Tibial nerve (tissue), 4 donors: Measurements from ENCODE around the gene EIF2AK2. TPM values are rescaled to one million over a fixed set of nuclear protein-coding genes. Genes with fewer than 3 reads are reported as not detected.
A peak's percentile ranks its signal among the peaks of the same experiment; 100 is the strongest.
"Not testable (repeated sequence)": the region's sequence is repeated elsewhere in the genome, so short reads cannot be mapped to it uniquely, and the experiment has no call there.

Source experiments
- DNase-seq, 2 donors: peaks; one replicate each; pipeline ENCODE4 v3.0.0-alpha.2; 2019; ENCODE audit warnings: low spot score in 2 of 2
- H3K27ac ChIP-seq, 4 donors: fragments of 200-600 bp; sonication (generic) in 3 of 4; one replicate each; pipeline ENCODE4 v1.5.1; 2017 to 2019; ENCODE audit warnings: mild to moderate bottlenecking in 1 of 4
- H3K27me3 ChIP-seq, 2 donors: fragments of 200-600 bp; sonication (generic) in 1 of 2; one replicate each; pipeline versions ENCODE4 v1.5.1 to v1.6.0; 2017 to 2019
- H3K36me3 ChIP-seq, 3 donors: fragments of 200-600 bp; sonication (generic); one replicate each; pipeline ENCODE4 v1.5.1; 2018 to 2019
- H3K4me1 ChIP-seq, 4 donors: fragments of 200-600 bp; sonication (generic) in 3 of 4; one replicate each; pipeline ENCODE4 v1.5.1; 2017 to 2019
- H3K4me3 ChIP-seq, 4 donors: fragments of 200-600 bp; sonication (generic) in 3 of 4; one replicate each; pipeline ENCODE4 v1.5.1; 2017 to 2019; ENCODE audit warnings: mild to moderate bottlenecking in 1 of 4, moderate library complexity in 1 of 4
- H3K9me3 ChIP-seq, 4 donors: fragments of 200-600 bp; sonication (generic) in 3 of 4; one replicate each; pipeline ENCODE4 v1.5.1; 2017 to 2019
- CTCF ChIP-seq, 5 experiments: fragments of 200-600 bp in 3 of 5; fragments of 450-650 bp in 2 of 5; sonication (generic) in 3 of 5; IDR thresholded peaks; one replicate each; pipeline ENCODE4 v1.5.1; 2016 to 2019; ENCODE audit warnings: antibody characterized with exemption in 5 of 5, mild to moderate bottlenecking in 3 of 5, moderate library complexity in 2 of 5
- EP300 ChIP-seq, 2 donors: sonication (generic); formaldehyde crosslinking; IDR thresholded peaks; one replicate each; pipeline ENCODE4 v1.6.1; 2017; ENCODE audit warnings: antibody characterized with exemption in 2 of 2, mild to moderate bottlenecking in 1 of 2
- POLR2A ChIP-seq, 2 donors: fragments of 450-650 bp; IDR thresholded peaks; one replicate each; pipeline ENCODE4 v1.6.1; 2017; ENCODE audit warnings: antibody characterized with exemption in 2 of 2, mild to moderate bottlenecking in 2 of 2, moderate library complexity in 2 of 2
- WGBS, 2 donors: methylation state at CpG; one replicate each; pipeline ENCODE4 v1.1.5; 2018; 5-methylcytosine and 5-hydroxymethylcytosine counted together
- total RNA-seq, 4 donors: library from RNA; depleted of rRNA; stranded (reverse); fragments of >200 nt; gene quantifications; one replicate each; pipeline ENCODE4 v1.1.0, GENCODE V29; 2016

EIF2AK2 gene
- 10 to 100 TPM; 21.6 to 36.0 (median 25.7) TPM for total RNA-seq

DNA sequence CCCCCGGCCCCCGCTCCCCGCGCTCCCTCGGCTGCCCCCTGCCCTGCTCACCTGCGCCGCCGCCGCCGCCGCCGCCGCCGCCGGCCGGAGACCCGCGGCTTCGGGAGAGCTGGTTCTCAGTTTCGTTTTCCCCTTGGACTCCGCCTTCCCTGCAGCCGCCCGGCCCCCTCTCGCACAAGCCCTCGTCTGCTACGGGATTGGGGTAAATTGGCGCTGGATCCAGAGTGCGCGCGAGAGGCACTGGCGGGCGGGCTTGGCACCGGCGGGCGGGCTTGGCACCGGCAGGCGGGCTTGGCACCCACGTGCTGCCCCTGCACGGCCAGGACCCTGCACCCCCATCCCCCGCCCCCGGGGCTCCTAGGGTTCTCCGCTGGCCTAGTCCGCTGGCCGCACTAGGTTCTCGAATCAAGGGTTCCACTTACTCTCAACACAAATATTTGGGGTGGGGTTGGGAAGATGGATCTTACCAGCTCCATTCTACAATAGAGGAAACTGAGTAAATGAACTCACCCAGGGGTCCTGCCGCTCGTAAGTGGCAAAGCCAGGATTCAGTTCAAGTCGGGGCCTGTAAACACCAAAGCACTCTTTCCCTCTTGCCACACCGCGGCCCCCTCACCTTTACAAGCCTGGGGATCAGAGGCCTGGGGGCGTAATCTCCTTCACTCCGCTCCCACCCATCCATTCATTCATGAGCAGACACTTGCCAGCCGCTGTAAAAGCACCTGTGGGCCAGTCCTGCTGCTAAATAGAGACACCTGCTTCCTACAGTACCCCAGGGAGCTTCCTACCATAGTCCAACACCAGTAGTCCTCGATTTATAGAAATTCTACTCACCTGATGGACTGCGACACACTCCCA is at the start of gene EIF2AK2:
Gene EIF2AK2 (minus strand): TSS at position 124 of the 858 bp plus-strand sequence. CDS start 9,174 bp downstream, outside the sequence.
- TF ChIP-seq POLR2A (IDR thresholded peaks at IDR 0.05) (peak in 1 of 2 donors; percentile 34), CTCF (IDR thresholded peaks at IDR 0.05) (no peak), EP300 (IDR thresholded peaks at IDR 0.05) (peak in 1 of 2 donors; percentile 46)

DNA sequence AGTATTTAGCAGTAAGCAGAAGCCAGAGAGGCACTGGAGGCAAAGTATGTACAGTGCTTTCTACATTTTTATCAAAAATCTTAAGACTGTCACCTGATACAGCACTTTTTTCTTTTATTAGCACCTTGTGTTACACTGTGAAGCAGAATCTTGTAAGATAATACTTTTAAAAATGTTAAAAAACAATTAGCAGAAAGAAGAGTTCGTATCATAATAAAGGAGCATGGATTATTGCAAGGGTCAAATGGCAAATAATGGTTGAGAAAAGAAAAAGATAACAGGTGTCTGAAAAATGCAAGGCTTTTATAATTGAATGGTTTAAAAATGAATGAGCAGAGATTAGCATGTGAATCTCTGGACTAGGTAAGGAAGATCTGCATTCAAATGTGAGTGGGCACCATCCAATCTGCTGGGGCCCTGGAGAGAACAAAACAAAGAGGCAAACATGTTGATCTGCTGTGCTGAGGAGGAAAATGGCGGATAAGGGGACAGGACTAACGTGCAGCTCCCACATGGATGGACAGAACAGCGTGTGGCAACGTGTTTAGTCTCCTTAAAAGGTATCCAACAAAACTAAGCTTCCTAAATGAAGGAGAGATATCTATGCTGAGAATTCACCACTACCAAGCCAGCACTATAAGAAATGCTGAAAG is 49.0 kb upstream of the EIF2AK2 start:
- H3K36me3 ChIP-seq, result peaks cover 13 to 100% (median 28%) of the 10 kb centered on the region in 3 donors
- TF ChIP-seq EP300 (IDR thresholded peaks at IDR 0.05) (no peak), POLR2A (IDR thresholded peaks at IDR 0.05) (no peak), CTCF (IDR thresholded peaks at IDR 0.05) (no peak)
- no peaks in the 10 kb centered on the region for H3K4me1 ChIP-seq
- no peak overlapping the region for H3K27ac ChIP-seq
- H3K27me3 ChIP-seq, result no peaks in the 10 kb centered on the region
- H3K4me3 ChIP-seq, result no peak overlapping the region
- WGBS, 2 donors, result 91 to 94% methylated on average over 5 of the region's 5 CpGs
- H3K9me3 ChIP-seq, result peaks cover 0 to 61% (median 7%) of the 10 kb centered on the region in 4 donors
- no peak for DNase-seq

More for the DNA sequence above, at the start of gene EIF2AK2:
- no peaks in the 10 kb centered on the region for H3K27me3 ChIP-seq
- H3K4me3 ChIP-seq, result peak within 1 kb of the TSS; percentile 86 to 99 (median 94)
- H3K27ac ChIP-seq, result peak within 1 kb of the TSS; percentile 88 to 97 (median 91)
- 15 to 18% methylated on average over 31 to 35 of the region's 55 CpGs for WGBS, 2 donors
- peaks cover 3 to 22% (median 13%) of the 10 kb centered on the region in 4 donors for H3K4me1 ChIP-seq
- DNase-seq, result peak; percentile 60 to 70
- no peaks in the 10 kb centered on the region for H3K9me3 ChIP-seq
- peaks cover 0 to 6% (median 0%) of the 10 kb centered on the region in 3 donors for H3K36me3 ChIP-seq

DNA sequence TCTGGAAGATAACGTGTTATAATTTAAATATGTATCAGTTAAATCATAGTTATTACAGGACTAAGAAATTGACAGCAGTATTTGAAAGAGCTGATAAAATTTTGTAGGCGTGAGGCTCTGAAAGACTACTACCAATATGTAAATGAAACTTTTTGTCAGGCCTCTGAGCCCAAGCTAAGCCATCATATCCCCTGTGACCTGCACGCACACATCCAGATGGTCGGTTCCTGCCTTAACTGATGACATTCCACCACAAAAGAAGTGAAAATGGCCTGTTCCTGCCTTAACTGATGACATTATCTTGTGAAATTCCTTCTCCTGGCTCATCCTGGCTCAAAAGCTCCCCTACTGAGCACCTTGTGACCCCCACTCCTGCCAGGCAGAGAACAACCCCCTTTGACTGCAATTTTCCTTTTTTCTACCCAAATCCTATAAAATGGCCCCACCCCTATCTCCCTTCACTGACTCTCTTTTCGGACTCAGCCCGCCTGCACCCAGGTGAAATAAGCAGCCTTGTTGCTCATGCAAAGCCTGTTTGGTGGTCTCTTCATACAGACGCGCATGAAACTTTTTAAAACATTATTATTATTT is 48.4 kb upstream of the EIF2AK2 start:
- not testable (repeated sequence) for DNase-seq, H3K27me3 ChIP-seq, H3K27ac ChIP-seq, H3K4me3 ChIP-seq, H3K4me1 ChIP-seq
- Histone ChIP-seq H3K9me3 (peaks cover 0 to 61% (median 7%) of the 10 kb centered on the region in 4 donors), H3K36me3 (peaks cover 9 to 100% (median 22%) of the 10 kb centered on the region in 3 donors)
- 89 to 90% methylated on average over 8 of the region's 8 CpGs for WGBS, 2 donors

DNA sequence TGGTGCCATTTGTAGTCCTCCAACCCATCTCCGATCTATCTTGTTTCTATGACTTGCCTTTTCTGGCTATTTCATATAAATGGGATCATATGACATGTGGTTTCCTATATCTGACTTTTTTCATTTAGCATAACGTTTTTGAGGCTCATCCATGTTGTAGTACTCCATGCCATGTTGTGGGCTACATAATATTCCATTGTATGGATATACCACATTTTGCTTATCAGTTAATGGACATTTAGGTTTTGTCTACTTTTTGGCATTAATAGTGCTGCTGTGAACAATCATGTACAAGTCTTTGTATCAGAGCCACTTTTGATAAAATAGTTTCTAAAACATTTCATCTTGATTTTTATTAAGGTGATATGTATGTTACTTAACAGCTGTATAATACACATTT is 46.9 kb upstream of the EIF2AK2 start:
- no peak for DNase-seq
- H3K27ac ChIP-seq, result no peak overlapping the region
- peaks cover 9 to 99% (median 11%) of the 10 kb centered on the region in 3 donors for H3K36me3 ChIP-seq
- peaks cover 0 to 47% (median 4%) of the 10 kb centered on the region in 4 donors for H3K9me3 ChIP-seq
- no peak overlapping the region for H3K4me3 ChIP-seq
- WGBS, 2 donors, result 90 to 91% methylated on average over 2 of the region's 2 CpGs
- no peak for TF ChIP-seq CTCF (IDR thresholded peaks at IDR 0.05)
- TF ChIP-seq POLR2A (IDR thresholded peaks at IDR 0.05), result no peak
- no peak for TF ChIP-seq EP300 (IDR thresholded peaks at IDR 0.05)
- H3K27me3 ChIP-seq, result no peaks in the 10 kb centered on the region
- H3K4me1 ChIP-seq, result peaks cover 0 to 2% (median 0%) of the 10 kb centered on the region in 4 donors

DNA sequence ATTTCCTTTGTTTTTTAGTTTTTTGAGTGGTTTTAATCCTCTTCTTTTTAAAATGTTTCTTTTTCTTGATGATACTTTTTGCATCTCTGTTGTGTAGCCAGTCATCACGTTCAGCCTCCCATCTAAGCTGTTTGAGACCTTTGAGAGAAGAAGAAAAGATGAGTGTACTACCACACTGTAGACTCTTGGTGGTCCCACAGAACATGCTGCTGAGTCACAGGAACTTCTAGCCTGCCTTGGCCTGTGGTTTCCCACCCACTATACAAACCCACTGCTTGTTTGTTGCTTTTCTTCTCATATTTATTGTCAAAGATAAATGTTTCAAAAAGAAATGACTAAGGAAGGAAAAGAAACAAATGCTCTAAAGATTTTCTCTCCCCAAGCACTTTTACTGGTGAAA is 45.0 kb upstream of the EIF2AK2 start:
- 67 to 74% methylated on average over 1 of the region's 1 CpG for WGBS, 2 donors
- no peak overlapping the region for H3K27ac ChIP-seq

More for the DNA sequence above, 45.0 kb upstream of the EIF2AK2 start:
- peaks cover 0 to 18% (median 8%) of the 10 kb centered on the region in 4 donors for H3K4me1 ChIP-seq
- TF ChIP-seq POLR2A (IDR thresholded peaks at IDR 0.05) (no peak), EP300 (IDR thresholded peaks at IDR 0.05) (no peak)
- H3K4me3 ChIP-seq, result no peak overlapping the region
- no peaks in the 10 kb centered on the region for H3K27me3 ChIP-seq
- DNase-seq, result no peak
- H3K36me3 ChIP-seq, result peaks cover 8 to 81% (median 9%) of the 10 kb centered on the region in 3 donors
- peaks cover 0 to 28% (median 0%) of the 10 kb centered on the region in 4 donors for H3K9me3 ChIP-seq
